Urothelium cell line (cell line): Measurements from ENCODE around the gene MRPL2.

ENCODE experiments used
- DNase-seq: peaks from one replicate; pipeline ENCODE4 v3.0.0; 2011; ENCODE audit warnings: low spot score, mixed read lengths
- FAIRE-seq: peaks from 2 replicates; lab custom pipeline; 2011; peaks lifted over from hg19 to GRCh38; lab: Jason Lieb, UNC

MRPL2 gene

GRCh38 chr6:43021270-43022047 is 37.8 kb downstream of the MRPL2 start, which contains the start of gene RRP36:
TSS of gene RRP36 (plus strand) at chr6:43021623. CDS start at chr6:43021655, 32 bp downstream.
- no peak for FAIRE-seq
- peak; percentile 91 for DNase-seq

- FAIRE-seq (no peak), DNase-seq (no peak)
Measured at GRCh38 chr6:43020847-43021246, 38.4 kb downstream of the MRPL2 start.

DNA sequence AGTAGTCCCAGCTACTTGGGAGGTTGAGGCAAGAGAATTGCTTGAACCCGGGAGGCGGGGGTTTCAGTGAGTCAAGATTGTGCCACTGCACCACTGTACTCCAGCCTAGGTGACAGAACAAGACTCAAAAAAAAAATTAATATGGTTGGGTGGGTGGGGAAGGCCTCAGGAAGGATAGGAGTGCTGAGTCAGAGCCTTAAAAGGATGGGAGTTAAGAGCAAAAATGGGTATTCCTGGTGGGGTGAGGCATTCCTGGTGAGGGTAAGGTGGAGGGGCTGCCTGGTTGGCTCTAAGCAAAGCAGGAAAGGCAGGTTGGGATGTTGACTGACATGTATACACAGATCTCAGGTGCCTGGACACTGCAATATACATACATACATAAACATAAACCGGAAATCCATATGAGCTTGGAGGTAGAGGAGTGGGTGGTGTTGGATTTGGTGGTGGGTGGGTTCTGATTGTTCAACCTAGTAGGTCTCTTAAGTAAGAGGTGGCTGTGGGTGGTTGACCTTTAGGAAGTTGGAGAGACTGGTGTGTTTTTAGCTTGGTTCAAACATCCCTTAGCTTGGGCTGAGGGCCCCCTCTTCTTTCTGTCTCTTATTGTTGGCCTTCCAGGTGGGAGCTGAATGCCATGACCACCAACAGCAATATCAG is 39.1 kb downstream of the MRPL2 start:
- FAIRE-seq (no peak), DNase-seq (no peak)

- DNase-seq: no peak
- FAIRE-seq: no peak
Measured at GRCh38 chr6:43019152-43019551, 40.1 kb downstream of the MRPL2 start.

- DNase-seq (no peak), FAIRE-seq (no peak)
Measured at GRCh38 chr6:43016943-43017334, 42.3 kb downstream of the MRPL2 start.

- DNase-seq: no peak
- no peak for FAIRE-seq
Measured at GRCh38 chr6:43016176-43016942, 42.9 kb downstream of the MRPL2 start.

DNA sequence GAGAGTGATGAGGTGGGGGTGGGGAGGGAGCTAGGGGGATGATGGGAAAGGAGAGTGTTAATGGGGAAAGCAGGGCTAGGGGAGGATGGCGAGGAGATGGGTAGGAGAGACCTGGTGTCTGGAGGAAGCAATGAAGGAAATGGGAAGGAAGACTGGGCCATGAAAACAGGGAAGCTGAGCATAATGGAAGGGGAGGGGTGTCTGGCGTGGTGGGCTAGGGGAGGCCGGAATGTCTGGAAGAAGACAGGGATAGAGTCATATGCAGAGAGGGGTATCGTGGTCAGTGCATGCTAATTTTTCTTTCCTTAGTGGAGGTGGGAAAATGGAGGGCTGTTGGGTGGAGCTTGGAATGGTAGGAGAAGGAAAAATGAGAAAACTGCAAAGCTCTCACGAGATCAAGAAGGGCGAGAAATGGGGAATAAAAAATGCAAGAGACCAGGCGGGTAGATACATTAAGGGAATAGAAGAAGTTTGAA is 44.8 kb downstream of the MRPL2 start:
- FAIRE-seq (no peak), DNase-seq (no peak)

GRCh38 chr6:43013843-43014433 is 45.3 kb downstream of the MRPL2 start, which contains the start of the genes KLHDC3 and MEA1:
TSS of gene KLHDC3 (plus strand) at chr6:43014249. CDS start at chr6:43017193, 2,944 bp downstream.
TSS of gene MEA1 (minus strand) at chr6:43013946. CDS start at chr6:43013813, 133 bp downstream.
- DNase-seq (peak; percentile 99), FAIRE-seq (peak; percentile 89)

DNA sequence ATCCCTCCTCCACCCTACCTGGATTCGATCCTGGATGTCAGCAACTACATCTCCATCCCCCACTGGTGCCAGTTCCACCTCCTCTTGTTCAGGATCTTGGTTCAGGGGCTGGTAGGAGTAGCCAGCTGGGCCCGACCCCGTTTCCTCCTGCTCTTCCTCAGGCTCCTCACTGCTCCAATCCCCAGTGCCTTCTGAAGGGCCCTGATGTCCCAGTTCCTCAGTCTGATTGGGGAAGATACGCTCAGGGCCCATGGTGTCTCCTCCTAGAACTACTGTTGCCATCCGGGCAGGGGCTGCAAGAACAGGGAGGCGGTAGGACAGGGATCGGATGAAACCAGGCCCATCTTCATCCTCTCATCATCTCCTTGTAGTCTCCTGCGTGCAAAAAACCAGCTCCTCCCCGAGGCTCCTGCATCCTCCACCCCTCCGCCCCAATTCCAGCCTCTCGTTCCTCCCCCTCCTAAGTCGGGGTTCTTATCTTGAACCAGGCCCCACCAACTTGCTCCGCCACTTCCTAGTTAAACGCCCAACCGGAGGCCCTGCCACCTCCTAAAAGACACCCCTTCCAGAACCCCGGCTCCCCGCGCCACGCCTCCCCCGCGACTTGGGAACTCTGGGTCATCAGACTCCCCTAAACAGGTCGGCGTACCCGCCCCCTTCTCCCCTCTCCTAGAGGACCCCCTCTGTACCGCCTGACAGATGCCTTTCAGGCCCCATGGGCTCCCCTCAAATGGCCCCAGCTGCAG is 46.0 kb downstream of the MRPL2 start:
- peak; percentile 18 for DNase-seq
- no peak for FAIRE-seq

- DNase-seq: no peak
Measured at GRCh38 chr6:43012364-43012763, 46.9 kb downstream of the MRPL2 start.

DNA sequence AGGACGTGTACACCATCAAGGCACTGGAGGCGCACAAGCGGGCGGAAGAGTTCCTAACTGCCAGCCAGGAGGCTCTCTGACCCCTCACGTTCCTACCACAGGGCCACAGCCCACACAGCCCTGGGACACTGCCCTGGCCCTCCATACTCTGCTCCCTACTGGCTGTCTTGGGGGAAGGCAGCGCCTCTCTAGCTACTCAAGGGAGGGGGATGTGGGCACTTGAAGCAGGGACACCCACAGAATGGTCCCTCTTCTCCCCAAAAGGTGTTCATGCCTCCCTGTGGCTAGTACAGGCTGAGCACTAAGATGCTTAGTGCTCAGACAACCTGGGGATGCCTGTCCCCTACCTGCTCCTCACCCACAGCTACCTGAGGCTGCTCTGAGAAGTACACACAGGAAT is 48.0 kb downstream of the MRPL2 start:
- DNase-seq (no peak), FAIRE-seq (no peak)

More at GRCh38 chr6:43012364-43012763, 46.9 kb downstream of the MRPL2 start:
- no peak for FAIRE-seq

GRCh38 chr6:43009124-43009523 is 50.1 kb downstream of the MRPL2 start:
- FAIRE-seq (no peak), DNase-seq (no peak)

- FAIRE-seq (no peak), DNase-seq (no peak)
Measured at GRCh38 chr6:43007126-43007525, 52.1 kb downstream of the MRPL2 start.

DNA sequence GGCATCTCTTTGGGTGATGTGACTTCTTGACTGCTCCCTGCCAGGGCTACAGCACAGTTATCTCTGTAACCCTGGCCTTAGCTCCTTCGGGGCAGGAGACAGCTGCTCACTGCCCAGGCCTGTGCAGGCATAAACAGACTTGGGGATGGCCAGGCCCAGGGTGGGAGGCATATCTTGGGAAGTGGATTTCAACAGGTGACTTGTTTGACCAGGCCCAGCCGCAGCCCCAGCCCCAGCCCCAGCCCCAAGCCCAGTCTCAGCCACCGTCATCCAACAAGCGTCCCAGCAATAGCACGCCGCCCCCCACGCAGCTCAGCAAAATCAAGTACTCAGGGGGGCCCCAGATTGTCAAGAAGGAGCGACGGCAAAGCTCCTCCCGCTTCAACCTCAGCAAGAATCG is 53.0 kb downstream of the MRPL2 start:
- no peak for FAIRE-seq
- DNase-seq: no peak

- DNase-seq (no peak), FAIRE-seq (no peak)
Measured at GRCh38 chr6:43005844-43006243, 53.4 kb downstream of the MRPL2 start.
